MCF 10A (cell line): Measurements from ENCODE around the gene AP5B1. TPM values are rescaled to one million over a fixed set of nuclear protein-coding genes. Genes with fewer than 3 reads are reported as not detected.

Experiments used
- BruUV-seq: library from RNA; stranded (reverse); fragments of 400-500 nt; replicated peaks from 2 replicates; lab custom pipeline; 2021; lab: Mats Ljungman, UMichigan
- CTCF ChIA-PET: fragments of 300-600 bp; sonication (Branson Sonifier 250); formaldehyde crosslinking; extraction: SDS; loops from one replicate; lab custom pipeline; 2021; ENCODE audit warnings: antibody characterized with exemption, inconsistent platforms; lab: Yijun Ruan, JAX
- POLR2A ChIA-PET: fragments of 300-600, 350-650 bp; sonication (Branson Sonifier 250); formaldehyde crosslinking; extraction: SDS; loops from one replicate; lab custom pipeline; 2020; ENCODE audit warnings: antibody characterized with exemption, inconsistent platforms; lab: Yijun Ruan, JAX
- DNase-seq: peaks from one replicate; pipeline ENCODE4 v3.0.0-alpha.2; 2018; ENCODE audit not compliant: unreplicated experiment
- H3K27ac Mint-ChIP-seq: one replicate; pipeline ENCODE4 v1.8.0; 2022; ENCODE audit warnings: mild to moderate bottlenecking, low read depth, mixed read lengths; ENCODE audit not compliant: unreplicated experiment
- H3K27me3 Mint-ChIP-seq: one replicate; pipeline ENCODE4 v1.8.0; 2022; ENCODE audit warnings: mixed read lengths; ENCODE audit not compliant: insufficient read depth, unreplicated experiment
- H3K36me3 Mint-ChIP-seq: one replicate; pipeline ENCODE4 v1.8.0; 2022; ENCODE audit warnings: mild to moderate bottlenecking, moderate library complexity, mixed read lengths; ENCODE audit not compliant: insufficient read depth, unreplicated experiment
- H3K4me1 Mint-ChIP-seq: one replicate; pipeline ENCODE4 v1.8.0; 2022; ENCODE audit warnings: mixed read lengths; ENCODE audit not compliant: insufficient read depth, unreplicated experiment
- H3K4me3 Mint-ChIP-seq: one replicate; pipeline ENCODE4 v1.8.0; 2022; ENCODE audit warnings: mild to moderate bottlenecking, moderate library complexity, mixed read lengths; ENCODE audit not compliant: unreplicated experiment
- H3K9me3 Mint-ChIP-seq: one replicate; pipeline ENCODE4 v1.8.0; 2022; ENCODE audit warnings: mixed read lengths; ENCODE audit not compliant: unreplicated experiment
- CTCF ChIP-seq: fragments of 200-600 bp; IDR thresholded peaks from one replicate; pipeline ENCODE4 v1.8.0; 2022; ENCODE audit warnings: antibody characterized with exemption, mild to moderate bottlenecking; ENCODE audit not compliant: unreplicated experiment
- intact Hi-C: fragments of 100-400 bp; cut with micrococcal nuclease; formaldehyde crosslinking; loops from 2 replicates; pipeline ENCODE4 v1.14.1; 2022
- total RNA-seq: library from RNA; stranded (reverse); gene quantifications from 2 replicates; pipeline ENCODE4 v1.2.3, GENCODE V29; 2022

Gene AP5B1
- total RNA-seq, 1 experiment from 2014 or later = 12.9 TPM

- no peaks in the 10 kb centered on the region for H3K9me3 Mint-ChIP-seq
- no peak overlapping the region for H3K4me3 Mint-ChIP-seq
- POLR2A ChIA-PET = interaction anchor here (0.6 to 2.1 kb wide), 16 partner anchors 9 to 1263 kb away, joined by 3 to 25 read pairs (median 3); partner anchors contain the start of genes AP5B1, CCDC85B, RELA and RNASEH2C
- H3K27ac Mint-ChIP-seq = no peak overlapping the region
- peaks cover 7% of the 10 kb centered on the region for H3K27me3 Mint-ChIP-seq
- DNase-seq = peak; percentile 94
- intact Hi-C loops = no loop called here
- BruUV-seq = no TSS peak
- no peak for TF ChIP-seq CTCF
- CTCF ChIA-PET = interaction anchor here (0.6 to 5.2 kb wide), 7 partner anchors 9 to 1583 kb away, joined by 3 to 41 read pairs (median 7); partner anchors contain the start of gene AP5B1
- peaks cover 7% of the 10 kb centered on the region for H3K4me1 Mint-ChIP-seq
- no peaks in the 10 kb centered on the region for H3K36me3 Mint-ChIP-seq
Observed at GRCh38 chr11:65793144-65793581, 12.4 kb upstream of the AP5B1 start.

- no TSS peak for BruUV-seq
- Mint-ChIP-seq H3K36me3 (no peaks in the 10 kb centered on the region), H3K27me3 (peaks cover 13% of the 10 kb centered on the region), H3K27ac (peak overlapping the region; percentile 37), H3K9me3 (no peaks in the 10 kb centered on the region), H3K4me3 (no peak overlapping the region), H3K4me1 (peaks cover 7% of the 10 kb centered on the region)
- TF ChIP-seq CTCF = no peak
- intact Hi-C loops = no loop called here
- peak; percentile 49 for DNase-seq
- POLR2A ChIA-PET = interaction anchor here (0.6 to 2.1 kb wide), 13 partner anchors 9 to 192 kb away, joined by 3 to 25 read pairs (median 4); partner anchors contain the start of genes AP5B1, CCDC85B, RELA and RNASEH2C
- CTCF ChIA-PET = interaction anchor here (0.6 to 5.2 kb wide), 10 partner anchors 9 to 1583 kb away, joined by 3 to 41 read pairs (median 4); partner anchors contain the start of gene AP5B1
Observed at GRCh38 chr11:65792456-65792855, 11.7 kb upstream of the AP5B1 start.

- BruUV-seq = no TSS peak
- no peak for DNase-seq
- Mint-ChIP-seq H3K4me3 (no peak overlapping the region), H3K36me3 (no peaks in the 10 kb centered on the region), H3K27me3 (peaks cover 13% of the 10 kb centered on the region), H3K9me3 (no peaks in the 10 kb centered on the region), H3K27ac (no peak overlapping the region), H3K4me1 (peaks cover 7% of the 10 kb centered on the region)
- ChIA-PET CTCF (interaction anchor here (0.5 to 5.2 kb wide), 4 partner anchors 8 to 124 kb away, joined by 3 to 41 read pairs (median 6); partner anchors contain the start of gene AP5B1), POLR2A (interaction anchor here (0.7 to 2.1 kb wide), 4 partner anchors 12 to 129 kb away, joined by 3 to 25 read pairs (median 4); partner anchors contain the start of genes AP5B1, RELA and RNASEH2C)
- intact Hi-C loops = no loop called here
- no peak for TF ChIP-seq CTCF
Observed at GRCh38 chr11:65791719-65792213, 11.0 kb upstream of the AP5B1 start.

- TF ChIP-seq CTCF = no peak
- H3K27ac Mint-ChIP-seq = no peak overlapping the region
- POLR2A ChIA-PET = interaction anchor here (1.2 to 1.5 kb wide), 2 partner anchors 11 to 80 kb away, joined by 3 to 7 read pairs; no protein-coding TSS in a partner anchor
- H3K4me3 Mint-ChIP-seq = no peak overlapping the region
- intact Hi-C loops = no loop called here
- no TSS peak for BruUV-seq
- no peaks in the 10 kb centered on the region for H3K36me3 Mint-ChIP-seq
- H3K4me1 Mint-ChIP-seq = peaks cover 7% of the 10 kb centered on the region
- H3K27me3 Mint-ChIP-seq = peaks cover 14% of the 10 kb centered on the region
- H3K9me3 Mint-ChIP-seq = no peaks in the 10 kb centered on the region
- CTCF ChIA-PET = interaction anchor here (0.5 to 5.2 kb wide), 4 partner anchors 11 to 123 kb away, joined by 3 to 41 read pairs (median 4); partner anchors contain the start of gene AP5B1
- no peak for DNase-seq
Observed at GRCh38 chr11:65790902-65791650, 10.3 kb upstream of the AP5B1 start.
